HTERT RPE-1 (cell line): ENCODE data around the gene E2F3.

Experiments used
- in situ Hi-C: fragments of 300-500 bp; cut with MboI; formaldehyde crosslinking; loops from 4 replicates; pipeline ENCODE4 v1.14.3; 2020; ENCODE audit warnings: low sequenced_read_pairs

Gene E2F3

DNA sequence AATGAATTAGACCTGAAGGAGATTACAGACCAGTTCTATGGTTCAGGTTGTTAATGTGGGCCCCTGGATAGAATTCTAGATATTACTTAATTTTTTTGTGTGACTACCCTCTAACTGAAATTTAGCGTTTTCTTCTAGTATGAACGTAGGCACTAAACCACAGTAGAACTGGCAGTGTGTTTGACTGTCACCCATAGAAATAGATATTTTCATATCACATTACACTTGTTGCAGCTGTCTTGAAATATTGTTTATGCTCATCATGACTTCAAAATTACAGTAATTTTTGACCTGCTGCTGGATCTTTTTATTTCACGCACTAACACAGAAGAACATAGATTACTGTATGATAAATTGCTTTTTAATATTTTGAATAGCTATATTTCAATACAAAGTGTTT lies 31.6 kb downstream of the E2F3 start:
- in situ Hi-C loops = no loop called here

DNA sequence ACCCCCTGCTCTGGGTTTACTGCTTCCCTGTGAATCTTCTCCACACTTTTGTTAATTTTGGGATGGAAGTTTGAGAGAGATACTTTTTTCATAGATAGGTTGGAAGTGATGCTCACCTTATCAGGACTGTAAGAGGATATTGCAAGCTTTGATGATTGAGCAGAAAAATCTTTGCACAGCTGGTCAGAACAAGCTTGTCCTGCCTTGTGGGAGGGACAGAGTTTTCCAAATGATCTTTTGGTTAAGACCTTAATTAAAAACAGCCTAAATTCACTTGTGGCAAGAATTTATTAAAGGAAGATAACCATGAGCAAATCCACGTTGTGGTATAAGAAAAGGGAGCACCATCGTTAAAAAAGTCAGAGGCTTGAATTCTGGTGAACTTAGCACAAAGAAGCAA lies 32.2 kb downstream of the E2F3 start:
- in situ Hi-C loops = no loop called here

DNA sequence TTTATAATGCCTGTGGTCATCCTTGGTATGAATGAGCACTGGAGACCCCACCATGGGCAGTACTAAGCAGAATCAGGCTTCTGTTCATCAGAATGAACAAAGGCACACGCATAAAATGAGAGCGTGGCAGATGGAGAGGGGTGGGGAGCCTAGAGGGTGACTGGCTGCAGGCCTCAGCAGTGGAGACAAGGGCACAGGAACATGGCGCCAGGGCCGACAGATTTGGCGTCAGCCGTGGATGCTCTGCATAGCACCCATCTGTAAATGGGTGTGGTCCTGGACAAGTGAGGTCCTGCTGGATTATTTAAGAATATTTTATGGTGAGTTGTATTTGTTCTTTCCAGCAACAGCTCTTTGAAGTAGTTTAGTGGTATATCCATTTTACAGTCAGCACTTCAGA lies 33.1 kb downstream of the E2F3 start:
- in situ Hi-C loops = no loop called here

DNA sequence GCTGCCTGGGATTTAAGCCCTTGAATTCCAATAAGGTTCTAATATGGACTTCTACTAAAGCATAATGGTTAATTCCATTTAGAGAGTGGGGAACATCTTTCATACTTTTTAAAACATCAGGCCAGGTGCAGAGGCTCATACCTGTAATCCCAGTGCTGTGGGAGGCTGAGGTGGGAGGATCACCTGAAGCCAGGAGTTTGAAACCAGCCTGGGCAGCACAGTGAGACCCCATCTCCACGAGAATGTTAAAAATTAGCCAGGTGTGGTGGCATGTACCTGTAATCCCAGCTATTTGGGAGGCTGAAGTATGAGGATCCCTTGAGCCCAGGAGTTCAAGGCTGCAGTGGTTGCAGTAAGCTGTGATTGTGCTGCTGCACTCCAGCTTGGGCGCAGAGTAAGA lies 35.0 kb downstream of the E2F3 start:
- in situ Hi-C loops = no loop called here

DNA sequence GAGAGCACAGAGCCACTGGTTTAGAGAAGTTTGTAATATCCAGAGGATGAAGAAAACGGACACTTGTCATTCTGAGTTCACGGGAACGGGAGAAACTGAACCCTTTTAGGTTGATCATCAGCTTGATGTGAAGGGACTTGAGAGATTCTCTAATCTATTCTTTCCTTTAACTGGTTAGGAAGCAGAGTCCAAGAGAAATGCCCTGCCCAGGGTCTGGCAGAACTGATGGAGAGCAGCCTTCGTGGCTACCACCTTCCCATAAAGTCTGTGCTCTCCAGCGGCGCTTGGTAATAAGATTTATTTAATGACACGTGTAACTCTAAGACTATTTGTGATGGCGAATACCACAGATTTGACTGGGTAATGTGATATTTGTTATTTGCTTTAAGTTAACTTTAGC lies 36.0 kb downstream of the E2F3 start:
- in situ Hi-C loops = no loop called here

DNA sequence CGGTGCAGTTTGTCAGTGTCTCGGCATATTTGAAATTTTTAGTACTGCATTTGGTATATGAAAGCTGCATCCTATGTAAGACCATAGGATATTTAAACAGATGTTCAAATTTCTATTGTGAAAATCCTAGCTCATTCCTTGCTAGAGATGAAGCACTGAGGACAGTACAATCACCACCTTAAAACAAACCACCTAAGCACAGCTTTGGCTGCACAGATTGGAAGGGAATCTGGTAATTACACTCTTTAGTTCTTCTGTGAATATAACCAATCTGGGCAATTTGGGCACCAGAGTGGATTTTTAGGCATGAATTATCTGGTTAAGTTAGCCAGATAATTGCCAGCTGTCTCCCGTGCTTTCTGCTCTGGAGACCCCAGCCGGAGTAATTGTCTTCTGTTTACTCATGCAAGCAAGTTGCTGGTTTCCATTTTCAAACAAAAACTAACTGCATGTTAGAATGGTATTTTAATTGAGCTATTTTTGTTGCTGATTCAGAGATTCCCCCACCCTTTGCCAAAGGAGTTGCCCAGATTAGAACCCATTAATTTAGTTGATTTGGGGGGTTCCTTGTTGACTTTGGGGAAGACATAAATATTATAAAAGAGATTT lies 36.9 kb downstream of the E2F3 start:
- in situ Hi-C loops = no loop called here

DNA sequence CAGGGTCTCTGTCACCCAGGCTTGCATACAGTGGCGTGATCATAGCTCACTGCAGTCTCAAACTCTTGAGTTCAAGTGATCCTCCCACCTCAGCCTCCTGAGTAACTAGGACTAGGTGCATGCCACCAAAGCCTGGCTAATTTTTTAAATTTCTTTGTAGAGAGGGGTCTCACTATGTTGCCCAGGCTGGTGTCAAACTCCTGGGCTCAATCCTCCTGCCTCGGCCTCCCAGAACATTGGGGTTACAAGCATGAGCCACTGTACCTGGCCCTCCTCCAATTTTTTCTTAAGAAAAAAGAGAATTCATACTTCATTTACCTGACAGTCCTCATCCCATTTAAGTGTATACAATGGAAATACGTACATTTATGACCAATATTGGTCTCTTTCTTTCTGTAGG lies 37.9 kb downstream of the E2F3 start:
- in situ Hi-C loops = no loop called here

DNA sequence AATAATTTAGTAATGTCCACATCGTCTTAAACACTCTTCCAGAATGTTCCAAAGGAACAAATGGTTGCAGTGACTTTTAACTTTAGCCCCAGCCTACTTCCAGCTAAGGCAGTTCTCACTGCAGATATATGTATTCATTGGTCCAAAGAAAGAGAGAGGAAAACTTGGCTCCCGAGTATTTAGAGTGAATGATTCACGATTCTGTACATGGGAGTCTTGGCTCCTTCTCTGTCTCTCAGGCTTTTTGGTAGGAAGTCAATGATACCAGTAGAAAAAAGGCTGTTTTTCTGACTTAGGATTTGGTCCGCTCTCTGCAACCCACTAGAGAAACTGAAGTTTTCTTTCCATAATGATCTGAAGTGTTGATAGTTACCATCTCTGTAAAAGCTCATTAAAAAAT lies 38.6 kb downstream of the E2F3 start:
- in situ Hi-C loops = no loop called here

DNA sequence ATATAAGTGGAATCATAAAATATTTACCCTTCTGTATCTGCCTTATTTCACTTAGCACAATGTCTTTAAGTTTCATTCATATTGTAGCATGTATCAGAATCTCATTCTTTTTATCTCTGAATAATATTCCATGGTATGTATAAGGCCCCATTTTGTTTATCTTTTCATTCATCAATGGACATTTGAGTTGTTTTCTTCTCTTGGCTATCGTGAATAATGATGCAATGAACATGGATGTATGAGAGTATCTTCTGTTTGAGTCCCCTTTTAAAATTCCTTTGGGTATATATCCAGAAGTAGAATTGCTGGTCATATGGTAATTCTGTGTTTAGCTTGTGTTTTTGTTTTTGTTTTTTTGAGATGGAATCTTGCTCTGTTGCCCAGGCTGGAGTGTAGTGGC lies 39.6 kb downstream of the E2F3 start:
- in situ Hi-C loops = no loop called here

DNA sequence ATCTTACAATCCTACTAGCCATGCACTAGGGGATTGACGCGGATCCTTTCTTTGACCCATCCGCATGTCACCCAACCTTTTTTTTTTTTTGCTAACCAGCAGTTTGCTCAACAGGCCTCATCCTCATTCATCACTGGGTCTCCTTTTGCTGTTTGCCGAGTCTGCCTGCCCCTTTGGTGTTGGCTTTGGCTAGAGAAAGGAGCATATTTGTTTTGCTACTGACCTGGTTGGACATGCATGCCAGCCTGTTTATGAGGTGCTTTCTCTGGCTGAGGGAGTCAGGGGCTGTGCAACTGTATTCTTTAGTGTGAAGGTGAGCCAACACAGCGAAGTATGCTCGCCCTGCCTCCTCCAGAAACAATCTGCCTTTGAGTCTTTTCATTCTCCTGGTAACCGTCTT lies 40.2 kb downstream of the E2F3 start:
- in situ Hi-C loops = no loop called here

DNA sequence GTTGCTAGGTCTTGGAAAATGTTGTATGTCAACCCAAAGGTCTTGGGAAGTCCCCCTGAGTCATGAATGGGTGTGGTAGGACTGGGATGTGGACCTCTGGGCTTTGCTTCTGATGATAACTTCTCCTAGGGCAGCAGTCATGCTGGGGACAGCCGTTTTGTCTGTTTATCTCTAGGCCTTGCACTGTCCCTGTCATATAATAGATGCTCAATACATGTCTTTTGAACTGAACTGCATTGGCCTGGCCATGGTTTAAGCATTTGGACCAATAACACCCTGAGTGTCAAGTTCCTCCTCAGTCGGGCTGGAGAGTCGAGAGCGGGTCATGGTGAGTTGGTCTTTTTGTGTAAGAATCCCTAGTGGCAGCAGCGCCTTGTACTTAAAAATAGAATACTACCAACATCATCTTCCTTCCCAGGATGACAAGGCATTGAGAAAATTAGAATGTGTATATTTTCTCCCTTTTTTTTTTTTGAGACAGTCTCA lies 43.1 kb downstream of the E2F3 start:
- in situ Hi-C loops = no loop called here

DNA sequence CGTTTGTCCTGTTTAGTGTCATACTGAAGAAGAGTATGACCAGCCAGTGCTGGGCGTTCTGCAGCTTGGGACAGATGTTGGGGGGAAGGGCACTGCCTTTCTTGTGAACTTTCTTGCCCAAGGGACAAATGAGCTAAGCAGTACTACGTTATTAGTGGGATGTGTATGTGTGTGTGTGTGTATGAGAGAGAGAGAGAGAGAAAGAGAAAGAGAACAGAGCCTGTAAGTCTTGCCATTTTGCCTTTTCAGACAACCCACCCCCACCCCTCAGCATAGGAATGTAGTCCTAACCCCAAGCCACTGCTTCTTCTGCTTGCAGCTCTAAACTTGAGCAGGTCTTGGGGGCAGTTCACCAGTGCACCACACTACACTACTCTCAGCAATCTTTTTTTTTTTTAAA lies 45.5 kb downstream of the E2F3 start:
- in situ Hi-C loops = no loop called here

DNA sequence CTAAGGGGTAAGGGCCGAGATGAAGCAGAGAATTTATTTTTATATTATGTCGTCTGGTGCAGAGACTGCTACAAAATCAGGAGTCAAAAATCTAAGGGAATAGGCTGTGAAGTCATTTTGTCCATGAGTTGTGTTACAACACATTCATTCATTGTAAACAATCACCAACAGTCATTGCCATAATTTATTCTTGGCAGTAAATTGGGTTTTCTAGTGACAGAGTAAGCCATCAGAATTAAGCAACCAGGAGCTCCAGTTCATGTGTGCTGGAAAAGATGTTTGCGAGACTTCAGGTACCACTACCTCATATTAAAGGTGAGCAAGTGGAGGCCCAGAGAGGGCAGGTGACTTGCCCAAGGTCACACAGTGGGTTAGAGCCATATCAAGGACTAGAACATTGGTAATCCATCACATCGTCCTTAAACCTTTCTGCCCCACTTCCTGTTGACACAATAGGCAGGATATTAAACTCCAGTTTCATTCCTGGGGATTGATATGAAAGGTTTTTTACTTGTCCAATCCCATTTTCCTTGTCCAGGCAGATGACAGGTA lies 46.0 kb downstream of the E2F3 start:
- in situ Hi-C loops = no loop called here

DNA sequence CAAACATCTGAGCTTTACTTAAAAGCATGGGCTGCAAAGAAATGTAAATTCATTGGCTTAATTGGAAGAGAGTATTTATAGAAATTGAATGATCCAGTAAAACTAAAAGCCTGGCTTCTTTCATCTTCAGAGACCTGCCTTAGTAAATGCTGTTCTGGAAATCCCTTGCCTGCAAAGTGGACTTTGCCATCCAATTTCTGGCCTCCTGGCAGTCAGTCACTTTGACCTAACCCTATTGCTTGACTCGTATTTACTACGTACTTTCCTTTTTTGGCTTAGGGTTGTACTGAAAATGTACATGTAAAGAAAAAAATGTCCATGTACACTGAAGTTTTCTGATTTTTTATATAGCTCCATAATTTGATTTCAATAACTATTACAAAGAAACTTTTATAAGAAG lies 47.1 kb downstream of the E2F3 start:
- in situ Hi-C loops = no loop called here

DNA sequence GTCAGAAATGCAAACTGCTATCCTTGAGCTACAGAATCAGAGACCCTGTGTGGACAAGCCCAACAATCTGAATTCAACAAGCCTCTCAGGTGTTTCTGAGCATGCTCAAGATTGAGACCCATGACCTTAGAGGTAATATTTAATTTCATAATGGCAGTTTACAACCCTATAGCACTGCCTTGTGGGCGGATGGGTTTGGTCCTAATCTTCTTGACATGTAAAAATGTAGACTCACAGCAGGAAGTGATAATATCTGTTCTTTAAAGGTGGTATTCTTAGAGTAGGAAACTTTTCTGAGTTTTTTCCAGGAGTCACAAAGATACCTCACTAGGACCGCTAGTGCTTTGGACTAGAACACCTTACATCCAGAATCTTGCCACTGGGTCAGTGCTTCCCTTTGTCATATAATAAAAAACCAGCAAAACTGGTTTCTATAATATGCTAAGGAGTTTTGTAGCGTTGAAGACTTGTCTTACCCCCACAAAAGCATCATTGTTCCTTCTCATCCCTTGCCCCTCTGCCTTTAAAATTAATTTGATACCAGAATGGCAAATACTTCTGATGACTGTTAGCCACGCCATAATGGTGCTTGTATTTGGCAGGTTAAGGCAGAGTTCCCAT lies 52.6 kb downstream of the E2F3 start:
- in situ Hi-C loops = no loop called here

DNA sequence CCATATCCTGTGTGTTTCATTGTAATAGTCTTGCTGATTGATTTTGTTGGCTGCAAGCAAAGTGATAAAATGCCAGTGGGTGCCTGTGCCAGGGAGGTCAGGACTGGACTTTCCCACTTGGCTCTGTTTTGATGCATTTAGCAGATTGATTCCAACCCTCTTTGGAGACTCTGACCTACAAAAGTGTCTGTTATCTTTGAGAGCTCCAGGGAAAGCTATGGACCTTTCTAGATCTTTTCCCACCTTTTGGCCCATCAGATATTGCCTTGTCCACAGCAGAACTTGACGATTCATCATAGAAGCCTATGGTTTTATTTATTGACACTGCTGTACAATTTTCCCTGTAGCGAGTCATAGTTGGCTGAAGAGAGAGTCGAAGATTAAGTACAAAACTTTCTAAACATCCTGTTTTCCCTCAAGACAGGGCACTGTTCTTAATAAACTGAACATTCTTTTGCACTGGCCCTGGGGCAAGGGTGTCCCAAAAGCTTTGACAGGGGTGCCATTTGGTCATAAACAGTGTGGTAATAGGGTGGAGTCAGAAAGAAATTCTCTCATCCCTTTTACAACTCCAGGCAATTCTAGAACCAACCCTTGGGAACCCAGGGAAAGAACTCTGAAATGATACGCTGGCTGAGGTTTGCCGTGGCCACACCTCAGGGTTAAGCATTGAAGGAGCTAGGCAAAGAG lies 53.7 kb downstream of the E2F3 start:
- in situ Hi-C loops = no loop called here

DNA sequence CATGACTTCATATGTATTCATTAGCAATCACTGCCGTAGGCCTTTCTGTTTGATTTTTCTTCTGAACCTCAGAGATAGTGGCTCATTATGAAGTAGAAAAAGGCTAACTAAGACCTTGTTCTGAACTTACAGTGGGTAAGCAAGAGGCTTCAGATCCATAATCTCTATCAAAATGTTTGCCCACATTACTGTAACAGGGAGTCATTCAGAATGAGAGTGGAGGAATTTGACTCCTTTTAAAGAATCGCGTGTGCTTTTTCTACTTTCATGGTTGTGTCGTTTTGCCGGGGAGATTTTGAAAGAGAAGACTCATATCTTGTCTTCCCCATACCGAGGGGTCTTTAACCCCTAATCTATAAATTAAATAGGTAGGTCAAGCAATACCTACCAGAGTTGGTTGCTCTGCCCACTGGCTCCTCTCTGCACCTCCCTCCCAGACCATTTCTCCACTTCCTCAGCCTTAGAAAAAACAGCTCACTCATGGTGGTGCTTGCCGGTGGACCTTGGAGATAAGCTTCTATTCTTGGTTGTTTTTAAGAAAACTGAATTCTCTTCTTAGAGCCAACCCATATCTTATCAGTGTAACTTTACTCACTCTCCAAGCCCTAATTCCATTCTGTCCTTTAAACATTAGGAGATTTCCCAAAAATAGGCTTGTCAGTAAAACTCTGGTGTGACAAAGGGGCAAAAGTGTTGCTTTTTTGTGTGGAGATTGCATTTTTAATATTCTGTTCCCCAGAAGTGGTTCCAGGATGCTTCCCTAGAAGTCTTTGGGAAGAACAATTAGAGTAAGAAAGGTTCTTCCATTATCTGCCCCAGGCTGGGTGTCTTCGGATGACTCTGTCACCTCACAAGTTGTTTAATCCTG lies 56.6 kb downstream of the E2F3 start:
- in situ Hi-C loops = no loop called here

DNA sequence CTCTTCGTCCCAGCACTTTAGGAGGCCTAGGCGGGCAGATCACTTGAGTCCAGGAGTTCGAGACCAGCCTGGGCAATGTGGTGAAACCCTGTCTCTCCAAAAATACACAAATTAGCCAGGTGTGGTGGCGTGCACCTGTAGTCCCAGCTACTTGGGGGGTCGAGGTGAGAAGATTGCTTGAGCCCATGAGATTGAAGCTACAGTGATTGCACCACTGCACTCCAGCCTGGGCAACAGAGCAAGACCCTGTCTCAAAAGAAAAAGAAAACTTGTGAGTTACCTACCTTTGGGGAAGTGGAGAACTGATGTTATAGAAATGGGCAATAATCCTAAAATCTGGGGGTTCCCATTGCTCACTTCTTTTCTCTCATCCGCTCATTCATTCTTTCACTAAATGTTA lies 58.0 kb downstream of the E2F3 start:
- in situ Hi-C loops = no loop called here

DNA sequence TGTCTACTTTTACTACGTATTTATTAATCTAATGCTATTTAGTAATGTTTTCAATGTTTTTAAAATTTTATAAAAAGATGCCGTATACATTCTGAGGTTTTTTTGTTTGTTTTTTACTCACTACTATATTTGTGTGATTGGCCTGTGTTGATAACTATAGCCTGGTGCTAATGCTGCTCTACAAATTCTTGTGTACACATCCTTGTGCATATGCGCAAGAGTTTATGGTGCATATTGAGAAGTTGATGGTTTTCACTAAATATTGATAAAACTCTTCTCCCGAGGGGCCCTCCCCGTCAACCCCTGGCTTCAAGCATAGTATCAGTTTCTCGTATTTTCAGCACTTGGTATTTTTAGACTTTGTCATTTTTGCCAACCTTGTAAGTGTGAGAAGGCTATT lies 59.9 kb downstream of the E2F3 start:
- in situ Hi-C loops = no loop called here

DNA sequence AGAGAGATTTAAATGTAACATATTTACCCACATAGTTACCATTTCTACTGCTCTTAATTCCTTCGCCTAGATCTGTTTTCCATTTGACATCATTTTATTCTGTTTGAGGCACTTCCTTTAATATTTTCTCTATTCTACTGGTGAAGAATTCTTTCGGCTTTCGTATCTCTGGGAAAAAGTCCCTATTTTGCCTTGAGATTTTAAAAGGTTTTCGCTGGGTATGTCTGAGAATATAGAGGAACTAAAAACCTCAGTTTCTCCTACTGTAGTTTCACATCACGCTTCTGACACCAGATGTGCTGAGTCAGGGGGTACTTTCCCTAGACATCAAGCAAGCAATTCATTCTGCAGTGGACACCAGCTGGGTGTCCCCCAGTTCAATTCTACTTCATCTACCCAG lies 61.7 kb downstream of the E2F3 start:
- in situ Hi-C loops = no loop called here

DNA sequence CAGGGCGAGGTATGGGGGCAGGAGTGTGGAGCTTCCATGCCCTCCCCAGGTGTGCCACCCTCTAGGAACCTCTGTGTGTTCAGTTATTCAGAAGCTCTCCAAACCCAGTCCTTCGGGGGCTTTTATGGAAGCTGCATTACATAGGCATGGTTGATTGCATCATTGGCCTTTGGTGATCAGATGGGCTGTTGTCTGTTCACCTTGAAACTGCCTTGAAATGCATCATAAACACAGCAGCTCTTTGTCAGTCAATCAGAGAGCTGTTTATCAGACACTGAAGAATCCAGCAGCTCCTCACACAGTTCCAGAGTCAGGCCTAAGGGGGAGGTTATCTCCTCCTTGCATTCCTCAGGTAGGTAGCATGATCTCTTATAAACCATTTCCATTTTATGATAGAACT lies 62.4 kb downstream of the E2F3 start:
- in situ Hi-C loops = no loop called here
